Measurements from ENCODE around the gene RABGAP1L.
"Not testable (repeated sequence)": the region's sequence is repeated elsewhere in the genome, so short reads cannot be mapped to it uniquely, and the experiment has no call there.

Gene RABGAP1L

DNA sequence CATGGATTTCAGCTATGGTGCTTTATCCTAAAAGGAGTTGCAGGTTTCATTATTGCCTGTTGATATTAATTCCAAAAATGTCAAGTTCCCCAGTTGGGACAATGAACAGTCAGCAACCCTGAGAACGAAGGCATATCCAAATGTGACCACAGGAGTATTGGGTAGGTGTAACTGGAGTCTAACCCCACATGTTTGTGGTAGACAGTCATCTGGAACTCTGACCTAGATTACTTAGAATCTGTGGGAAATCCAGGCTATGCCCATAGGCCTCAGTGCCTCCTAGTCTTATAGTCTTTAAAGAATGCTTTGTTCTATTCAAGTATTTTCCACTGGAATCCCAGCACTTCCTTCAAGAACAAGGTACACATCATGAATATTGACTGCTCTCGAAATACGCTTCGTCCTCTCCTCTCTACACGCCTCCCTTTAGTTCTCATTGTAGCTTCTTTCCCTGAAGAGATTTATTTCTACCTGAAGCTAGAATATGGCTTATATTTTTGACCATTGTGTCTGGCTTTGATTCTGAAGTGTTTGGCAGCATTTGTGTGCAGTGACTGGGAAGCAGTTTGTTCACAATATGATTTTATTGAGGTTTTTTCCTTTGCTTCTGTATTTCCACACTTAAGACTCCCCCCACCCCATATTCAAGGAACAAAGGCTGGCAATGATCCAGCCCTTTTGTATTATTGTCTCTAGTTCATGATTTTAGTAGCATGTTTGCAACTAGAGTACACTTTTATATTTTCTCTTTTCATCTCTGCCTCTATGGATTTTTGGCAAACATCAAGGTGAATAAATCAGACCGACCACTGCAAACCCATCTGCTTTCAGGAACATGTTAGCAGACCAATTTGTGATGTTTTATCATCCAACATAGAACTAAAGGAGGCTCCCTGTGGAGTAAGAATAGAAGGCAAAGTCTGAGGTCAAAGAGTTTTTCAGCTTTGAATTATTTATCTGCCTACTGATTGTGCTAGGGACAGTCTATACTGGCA lies 467.0 kb downstream of the RABGAP1L start:
- no peak for DNase-seq

DNA sequence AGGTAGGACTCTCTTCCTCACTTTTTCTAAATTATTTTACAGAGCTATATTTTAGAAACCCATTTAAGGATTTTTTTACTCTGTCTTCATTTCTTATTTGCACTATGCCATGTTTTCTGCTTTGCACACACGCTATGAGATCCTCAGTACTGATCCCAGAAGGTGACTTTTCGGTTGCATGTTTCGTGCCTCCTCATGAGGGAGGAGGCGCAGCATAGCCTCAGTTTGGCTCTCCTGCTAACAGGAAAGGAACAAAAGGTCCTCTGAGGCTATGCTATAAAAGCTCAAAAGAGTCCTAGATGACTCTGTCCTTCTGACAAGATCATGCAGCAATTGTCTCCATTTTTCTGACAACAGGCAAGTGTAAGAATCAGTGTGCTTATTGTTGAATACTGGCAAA lies 478.2 kb downstream of the RABGAP1L start:
- DNase-seq, result no peak

- no peak for DNase-seq
Measured at GRCh38 chr1:174639461-174639860, 480.1 kb downstream of the RABGAP1L start.

DNA sequence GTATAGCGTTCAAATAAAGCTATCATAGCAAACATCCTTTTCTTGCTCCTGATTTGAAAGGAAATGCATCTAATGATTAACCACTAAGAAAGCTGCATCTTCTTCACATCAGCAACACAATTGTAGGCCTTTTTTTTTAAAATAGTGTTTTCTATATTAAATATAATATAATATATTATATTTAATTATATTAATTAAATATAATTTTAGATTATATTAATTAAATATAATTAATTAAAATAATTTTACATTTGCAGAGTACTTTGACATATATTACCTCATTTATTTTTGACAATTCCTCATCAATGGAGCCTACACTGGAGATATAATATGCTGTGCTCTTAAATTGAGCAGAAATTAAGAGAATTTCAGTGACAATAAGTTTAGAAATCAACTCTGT lies 481.5 kb downstream of the RABGAP1L start:
- DNase-seq, result no peak

DNA sequence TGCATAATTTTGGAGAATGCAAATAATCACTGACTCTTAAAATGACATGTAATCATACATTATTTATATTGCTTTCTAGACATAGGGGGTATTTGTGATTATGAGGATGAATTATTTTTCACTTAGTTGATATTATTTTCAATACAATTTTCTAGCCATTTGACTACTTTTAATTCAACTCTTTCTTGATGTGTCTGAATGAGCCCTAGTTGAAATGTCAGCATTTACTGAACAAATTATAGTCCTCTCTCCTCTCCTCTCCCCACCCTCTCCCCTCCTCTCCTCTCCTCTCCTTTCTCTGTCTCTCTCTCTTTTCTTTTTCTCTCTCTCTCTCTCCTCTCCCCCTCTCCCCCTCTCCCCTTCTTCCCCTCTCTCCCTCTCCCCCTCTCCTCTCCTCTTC lies 483.1 kb downstream of the RABGAP1L start:
- DNase-seq, result no peak

GRCh38 chr1:174643206-174643605 lies 483.9 kb downstream of the RABGAP1L start:
- no peak for DNase-seq

- DNase-seq, result not testable (repeated sequence)
Measured at GRCh38 chr1:174649572-174649971, 490.3 kb downstream of the RABGAP1L start.

GRCh38 chr1:174652569-174653280 lies 493.4 kb downstream of the RABGAP1L start:
- DNase-seq, result no peak

GRCh38 chr1:174654560-174654959 lies 495.2 kb downstream of the RABGAP1L start:
- no peak for DNase-seq

- DNase-seq, result no peak
Measured at GRCh38 chr1:174656409-174657059, 497.2 kb downstream of the RABGAP1L start.

GRCh38 chr1:174657411-174657810 lies 498.1 kb downstream of the RABGAP1L start:
- DNase-seq, result no peak

GRCh38 chr1:174657893-174658292 lies 498.6 kb downstream of the RABGAP1L start:
- DNase-seq, result no peak

GRCh38 chr1:174659823-174660222 lies 500.5 kb downstream of the RABGAP1L start:
- DNase-seq, result no peak

- no peak for DNase-seq
Measured at GRCh38 chr1:174660476-174660875, 501.2 kb downstream of the RABGAP1L start.

DNA sequence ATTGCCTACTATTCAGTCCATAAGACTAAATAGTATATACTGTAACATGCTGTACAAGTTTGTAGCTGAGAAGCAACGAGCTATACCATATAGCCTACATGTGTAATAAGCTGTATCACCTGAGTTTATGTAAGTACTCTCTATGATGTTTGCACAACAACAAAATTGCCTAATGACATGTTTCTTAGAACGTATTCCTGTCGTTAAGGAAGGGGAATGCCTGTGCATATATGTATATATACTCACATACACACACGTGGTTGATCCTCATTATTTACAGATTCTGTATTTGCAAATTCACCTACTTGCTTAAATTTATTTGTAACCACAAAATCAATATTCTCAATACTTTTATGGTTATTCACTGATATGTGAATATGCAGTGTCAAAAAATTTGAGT lies 504.0 kb downstream of the RABGAP1L start:
- DNase-seq, result no peak

DNA sequence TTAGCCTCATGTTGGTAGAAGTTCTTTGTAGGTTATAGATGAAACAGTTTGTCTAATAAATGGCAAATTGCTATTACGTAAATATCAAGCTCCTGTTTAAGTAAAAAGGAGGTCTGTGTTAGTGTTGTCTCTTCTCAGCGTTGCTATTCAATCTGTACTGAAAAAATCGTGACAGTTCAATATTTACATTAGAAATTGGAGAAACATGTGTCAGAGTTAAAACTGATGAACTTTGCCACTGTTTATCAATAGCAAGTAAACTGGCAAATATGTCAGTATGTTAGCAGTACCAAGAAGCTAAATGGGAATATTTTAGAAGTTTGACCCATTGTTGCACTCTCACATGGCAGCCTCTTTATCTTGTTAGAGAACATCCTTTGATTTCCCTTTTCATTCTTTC lies 506.9 kb downstream of the RABGAP1L start:
- DNase-seq, result no peak

- no peak for DNase-seq
Measured at GRCh38 chr1:174671826-174672225, 512.5 kb downstream of the RABGAP1L start.

- DNase-seq, result no peak
Measured at GRCh38 chr1:174676856-174677255, 517.5 kb downstream of the RABGAP1L start.

GRCh38 chr1:174678657-174679056 lies 519.3 kb downstream of the RABGAP1L start:
- no peak for DNase-seq

DNA sequence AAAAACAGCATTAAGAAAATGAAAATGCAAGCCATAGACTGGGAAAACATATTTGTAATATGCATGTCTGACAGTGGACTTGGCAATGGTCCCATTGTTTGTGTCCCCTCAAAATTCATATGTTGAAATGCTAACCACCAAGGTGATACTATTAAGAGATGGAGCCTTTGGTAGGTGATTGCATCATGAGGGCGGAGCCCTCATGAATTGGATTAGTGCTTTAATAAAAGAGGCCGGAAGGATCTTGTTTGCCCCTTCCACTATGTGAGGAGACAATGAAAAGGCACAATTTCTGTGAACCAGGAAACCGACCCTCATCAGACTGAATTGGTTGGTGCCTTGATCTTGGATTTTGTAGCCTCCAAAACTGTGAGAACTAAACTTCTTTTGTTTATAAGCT lies 520.8 kb downstream of the RABGAP1L start:
- DNase-seq, result no peak

GRCh38 chr1:174682419-174683008 lies 523.2 kb downstream of the RABGAP1L start:
- DNase-seq, result no peak

- DNase-seq, result no peak
Measured at GRCh38 chr1:174686213-174686612, 526.9 kb downstream of the RABGAP1L start.

- no peak for DNase-seq
Measured at GRCh38 chr1:174689524-174689923, 530.2 kb downstream of the RABGAP1L start.

Data from activated naive CD4-positive, alpha-beta T cell treated with anti-CD3 and anti-CD28 coated beads, Interleukin-2, amount 50 U/mL, for 16 hours (primary cell).